K562 (cell line): ENCODE data around the gene TBC1D10A. TPM values are rescaled to one million over a fixed set of nuclear protein-coding genes. Genes with fewer than 3 reads are reported as not detected.

Experiments
- ATAC-seq: fragments of 200-7000 bp; cut with Tn5 transposase; 3 replicates; pipeline ENCODE4 v1.9.1; 2020; ENCODE audit warnings: moderate library complexity
- BruUV-seq: library from RNA; stranded (reverse); fragments of 400-500 nt; replicated peaks from 2 replicates; lab custom pipeline; 2021; lab: Mats Ljungman, UMichigan
- CTCF ChIA-PET: fragments of 300-600 bp; formaldehyde crosslinking; extraction: SDS; loops from one replicate; lab custom pipeline; 2021; ENCODE audit warnings: low intra/inter-chr PET ratio; lab: Yijun Ruan, JAX
- POLR2A ChIA-PET: fragments of 300-600, 350-650 bp; sonication (Branson Sonifier 250); formaldehyde crosslinking; extraction: SDS; loops from one replicate; lab custom pipeline; 2021; ENCODE audit warnings: antibody characterized with exemption, inconsistent platforms; lab: Yijun Ruan, JAX
- DNase-seq, 4 experiments: peaks; one replicate each; pipeline versions ENCODE4 v3.0.0 to v3.0.0-alpha.2; 2011 to 2018; ENCODE audit warnings: low spot score in 3 of 4, mixed read lengths in 3 of 4; ENCODE audit errors: extremely low read depth in 1 of 4
- FAIRE-seq: peaks from 2 replicates; lab custom pipeline; 2011; peaks lifted over from hg19 to GRCh38; lab: Jason Lieb, UNC
- H2AFZ ChIP-seq: 2 replicates; pipeline ENCODE4 v1.6.0; 2011; ENCODE audit warnings: low read depth, low read length, control low read depth, inconsistent platforms
- H3K27ac ChIP-seq: fragments of 200-600 bp; 3 replicates; pipeline ENCODE4 v1.8.0; 2011; ENCODE audit warnings: low read depth, mild to moderate bottlenecking, control low read depth, inconsistent platforms, low read length, moderate library complexity, mixed read lengths; ENCODE audit errors: extremely low read depth
- H3K27me3 ChIP-seq, 2 experiments: fragments of 300-600 bp in 1 of 2; 2 replicates in 1 of 2; 3 replicates in 1 of 2; pipeline versions ENCODE4 v1.6.0 to v1.8.0; 2011; ENCODE audit warnings: inconsistent platforms in 2 of 2, low read length in 2 of 2, mild to moderate bottlenecking in 1 of 2, mixed read lengths in 1 of 2, moderate library complexity in 1 of 2; ENCODE audit not compliant: control insufficient read depth in 2 of 2, insufficient read depth in 2 of 2
- H3K36me3 ChIP-seq: fragments of 300-600 bp; 3 replicates; pipeline ENCODE4 v1.8.0; 2011; ENCODE audit warnings: mild to moderate bottlenecking, low read length, inconsistent platforms; ENCODE audit not compliant: control insufficient read depth, insufficient read depth
- H3K4me1 ChIP-seq, 2 experiments: fragments of 200-600 bp in 1 of 2; replicated peaks in 1 of 2; 2 replicates in 1 of 2; 3 replicates in 1 of 2; pipeline versions ENCODE4 v1.5.1 to v1.8.0; 2011; ENCODE audit warnings: inconsistent platforms in 2 of 2, low read length in 2 of 2, mild to moderate bottlenecking in 1 of 2, mixed read lengths in 1 of 2, moderate library complexity in 1 of 2; ENCODE audit not compliant: control insufficient read depth in 2 of 2, insufficient read depth in 2 of 2
- H3K4me2 ChIP-seq: 2 replicates; pipeline ENCODE4 v1.6.1; 2011; ENCODE audit warnings: low read length, control low read depth, inconsistent platforms, mixed read lengths; ENCODE audit not compliant: insufficient read depth
- H3K4me3 ChIP-seq: fragments of 200-600 bp; sonication (generic), shearing (Covaris generic); 2 replicates; pipeline ENCODE4 v1.5.1; 2016; ENCODE audit warnings: control low read depth, inconsistent platforms
- H3K79me2 ChIP-seq: fragments of 200-600 bp; 3 replicates; pipeline ENCODE4 v1.8.0; 2011; ENCODE audit warnings: low read length, inconsistent platforms; ENCODE audit not compliant: control insufficient read depth, insufficient read depth
- H3K9ac ChIP-seq, 2 experiments: 2 replicates each; pipeline versions ENCODE4 v1.6.0 to v1.6.1; 2011; ENCODE audit warnings: low read depth in 2 of 2, low read length in 2 of 2, control low read depth in 1 of 2, inconsistent platforms in 1 of 2, mild to moderate bottlenecking in 1 of 2, mixed read lengths in 1 of 2; ENCODE audit not compliant: insufficient read depth in 1 of 2
- H3K9me1 ChIP-seq: one replicate; pipeline ENCODE4 v1.6.0; 2011; ENCODE audit warnings: inconsistent platforms, mild to moderate bottlenecking, low read length, moderate library complexity; ENCODE audit not compliant: control insufficient read depth, insufficient read depth
- H3K9me3 ChIP-seq: replicated peaks from 2 replicates; pipeline ENCODE4 v1.5.1; 2011; ENCODE audit warnings: low read depth, low read length, inconsistent platforms; ENCODE audit not compliant: control insufficient read depth, insufficient read depth
- H4K20me1 ChIP-seq: replicated peaks from 2 replicates; pipeline ENCODE4 v1.6.1; 2011; ENCODE audit warnings: low read length, inconsistent platforms, mixed read lengths; ENCODE audit not compliant: control insufficient read depth, insufficient read depth
- CAMTA2 ChIP-seq: fragments of 250-450 bp; sonication (Bioruptor Pico); conservative IDR thresholded peaks from 2 replicates; pipeline ENCODE4 v1.5.1; 2022
- E2F1 ChIP-seq: sonication (generic); formaldehyde crosslinking; IDR thresholded peaks from 2 replicates; pipeline ENCODE4 v1.8.1; 2023; ENCODE audit warnings: mild to moderate bottlenecking, missing genetic modification reagents, moderate library complexity
- ETV1 ChIP-seq: fragments of 450-650 bp; conservative IDR thresholded peaks from 2 replicates; pipeline ENCODE4 v1.6.1; 2016; ENCODE audit warnings: missing genetic modification characterization, control low read depth, low read depth, missing compliant biosample characterization
- FOXA1 ChIP-seq: fragments of 450-650 bp; IDR thresholded peaks from 2 replicates; pipeline ENCODE4 v1.6.1; 2016; ENCODE audit warnings: mild to moderate bottlenecking, borderline replicate concordance
- MED1 ChIP-seq: sonication (generic); formaldehyde crosslinking; IDR thresholded peaks from 2 replicates; pipeline ENCODE4 v1.8.1; 2023; ENCODE audit warnings: missing genetic modification reagents, borderline replicate concordance
- NCOA2 ChIP-seq, 2 experiments: fragments of 450-650 bp; IDR thresholded peaks; 2 replicates each; pipeline ENCODE4 v1.6.1; 2018; ENCODE audit warnings: mild to moderate bottlenecking in 2 of 2, moderate library complexity in 1 of 2; ENCODE audit not compliant: partially characterized antibody in 2 of 2
- NR2C2 ChIP-seq, 2 experiments: fragments of 200-800 bp in 1 of 2; sonication (Bioruptor generic) in 1 of 2; sonication (generic) in 1 of 2; formaldehyde crosslinking in 1 of 2; IDR thresholded peaks; 2 replicates each; pipeline versions ENCODE4 v1.6.1 to v1.8.0; 2016 to 2022; ENCODE audit warnings: mild to moderate bottlenecking in 1 of 2, missing compliant biosample characterization in 1 of 2, missing genetic modification characterization in 1 of 2, missing genetic modification reagents in 1 of 2
- POLR3G ChIP-seq: IDR thresholded peaks from 2 replicates; pipeline ENCODE4 v1.6.1; 2011; ENCODE audit not compliant: insufficient read length, insufficient replicate concordance; ENCODE audit errors: extremely low read depth
- ZNF668 ChIP-seq: fragments of 250-450 bp; sonication (Bioruptor Pico); IDR thresholded peaks from 2 replicates; pipeline ENCODE4 v1.8.0; 2022; ENCODE audit warnings: mild to moderate bottlenecking, inconsistent platforms
- ZNF75A ChIP-seq: fragments of 450-650 bp; formaldehyde crosslinking; IDR thresholded peaks from 2 replicates; pipeline ENCODE4 v1.4.0; 2020; ENCODE audit warnings: mild to moderate bottlenecking
- WGBS: fragments of 100-300 bp; shearing (Covaris generic); methylation state at CpG from one replicate; pipeline ENCODE4 v1.1.6; 2016; ENCODE audit warnings: low coverage, mixed read lengths; ENCODE audit not compliant: insufficient coverage; ENCODE audit errors: missing lambda C conversion rate; 5-methylcytosine and 5-hydroxymethylcytosine counted together
- in situ Hi-C: fragments of 300-500 bp; cut with MboI; formaldehyde crosslinking; loops from 4 replicates; pipeline ENCODE4 v1.15.0; 2018; ENCODE audit warnings: inconsistent platforms, mixed read lengths
- intact Hi-C: fragments of 100-400 bp; cut with micrococcal nuclease; formaldehyde crosslinking; loops from 2 replicates; pipeline ENCODE4 v1.14.2; 2022
- polyA plus RNA-seq, 8 experiments: library from polyadenylated mRNA; depleted of rRNA in 4 of 8; stranded (reverse) in 5 of 8; unstranded in 3 of 8; fragments of >200 nt; fragmentation: Nextera tagmentation in 2 of 8; fragmentation: Illumina TruSeq in 1 of 8; extraction: Ambion mirVana in 2 of 8; extraction: Trizol in 1 of 8; gene quantifications; 2 replicates each; pipeline versions ENCODE4 v1.2.1 to v1.2.3, GENCODE V29; 2011 to 2014; ENCODE audit warnings: inconsistent platforms in 1 of 8, missing spikeins in 1 of 8
- total RNA-seq, 7 experiments: library from RNA; depleted of rRNA in 6 of 7; stranded (reverse); fragments of >200 nt in 6 of 7; fragmentation: Illumina TruSeq in 2 of 7; extraction: Trizol in 2 of 7; gene quantifications; 2 replicates each; pipeline versions ENCODE4 v1.2.1 to v1.2.3, GENCODE V29; 2011 to 2021; ENCODE audit warnings: low replicate concordance in 1 of 7

Gene TBC1D10A
- total and polyA plus RNA-seq, 9 of the 15 experiments (the other 6 are each of a cell fraction or from before 2014, with no cell fraction given), result 0.13 to 10.4 (median 4.6) TPM

GRCh38 chr22:30361916-30362650 lies 35.3 kb upstream of the TBC1D10A start:
- intact Hi-C loops, result no loop called here
- Histone ChIP-seq H3K9me3 (no peaks in the 10 kb centered on the region), H3K27me3 (no peaks in the 10 kb centered on the region), H4K20me1 (no peaks in the 10 kb centered on the region), H3K4me1 (peaks cover 0 to 8% of the 10 kb centered on the region in 2 experiments; a peak in 3 of 5 replicates), H2AFZ (no peak overlapping the region), H3K4me2 (no peak overlapping the region), H3K36me3 (no peaks in the 10 kb centered on the region), H3K4me3 (no peak overlapping the region), H3K9ac (peak overlapping the region in 1 of 2 experiments; percentile 52; a peak in 2 of 4 replicates)
- ATAC-seq (no peak), FAIRE-seq (no peak), DNase-seq (no peak)
- WGBS, result 53% methylated on average over 6 of the region's 10 CpGs
- no TSS peak for BruUV-seq
- TF ChIP-seq MED1 (CRISPR knock-in tag) (no peak), ETV1 (tag) (no peak), FOXA1 (no peak), ZNF75A (CRISPR knock-in tag) (no peak), E2F1 (CRISPR knock-in tag) (no peak), NR2C2 (CRISPR knock-in tag; IDR thresholded peaks at IDR 0.05) (no peak), NR2C2 (tag; IDR thresholded peaks at IDR 0.05) (no peak), ZNF668 (CRISPR knock-in tag) (no peak), CAMTA2 (no peak), NCOA2 (IDR thresholded peaks at IDR 0.05; ENCODE audit: partially characterized antibody in 2 of 2) (no peak), POLR3G (no peak)
- TF ChIP-seq, all 486 proteins: peak for 0
- ChIA-PET CTCF (no interaction called here), POLR2A (no interaction called here)
- H3K9me1 ChIP-seq, result no peaks in the 10 kb centered on the region
- H3K79me2 ChIP-seq, result no peaks in the 10 kb centered on the region
- in situ Hi-C loops, result no loop called here
- no peak overlapping the region for H3K27ac ChIP-seq
